DND-41 (cell line): ENCODE measurements around the gene SNTB2.

ENCODE experiments used
- CTCF ChIP-seq: IDR thresholded peaks from 2 replicates; pipeline ENCODE4 v1.5.1; 2012; ENCODE audit warnings: borderline replicate concordance, low read length, moderate library complexity, mild to moderate bottlenecking; ENCODE audit not compliant: poor library complexity, severe bottlenecking; ENCODE audit errors: extremely low read depth
- EZH2 ChIP-seq: IDR thresholded peaks from 3 replicates; pipeline ENCODE4 v1.6.1; 2012; ENCODE audit warnings: borderline replicate concordance, low read depth, mild to moderate bottlenecking, moderate library complexity, low read length, inconsistent platforms; ENCODE audit not compliant: severe bottlenecking

- TF ChIP-seq CTCF (no peak), EZH2 (no peak)
Observed at GRCh38 chr16:69187446-69188235, 677 bp downstream of the SNTB2 start.
